Neuron (in vitro differentiated cells): ENCODE results near the gene CHST11.

Source experiments
- H2AFZ ChIP-seq: one replicate; pipeline ENCODE4 v1.6.1; 2013; ENCODE audit warnings: low read depth, mild to moderate bottlenecking, inconsistent platforms, low read length, moderate library complexity
- H3K27me3 ChIP-seq: one replicate; pipeline ENCODE4 v1.6.1; 2013; ENCODE audit warnings: low read length; ENCODE audit not compliant: insufficient read depth
- H3K36me3 ChIP-seq: one replicate; pipeline ENCODE4 v1.6.1; 2013; ENCODE audit warnings: low read length; ENCODE audit not compliant: insufficient read depth
- H3K4me1 ChIP-seq: one replicate; pipeline ENCODE4 v1.6.1; 2013; ENCODE audit warnings: low read length; ENCODE audit not compliant: insufficient read depth
- H3K4me3 ChIP-seq: 2 replicates; pipeline ENCODE4 v1.5.1; 2013; ENCODE audit warnings: mild to moderate bottlenecking, low read length, moderate library complexity
- H3K9me3 ChIP-seq: one replicate; pipeline ENCODE4 v1.6.1; 2013; ENCODE audit warnings: low read length

CHST11 gene

GRCh38 chr12:104664351-104664750 lies 207.6 kb downstream of the CHST11 start:
- no peaks in the 10 kb centered on the region for H3K36me3 ChIP-seq
- no peaks in the 10 kb centered on the region for H3K9me3 ChIP-seq
- H3K4me3 ChIP-seq = no peak overlapping the region
- no peaks in the 10 kb centered on the region for H3K27me3 ChIP-seq
- H3K4me1 ChIP-seq = peaks cover 12% of the 10 kb centered on the region
- no peak overlapping the region for H2AFZ ChIP-seq

DNA sequence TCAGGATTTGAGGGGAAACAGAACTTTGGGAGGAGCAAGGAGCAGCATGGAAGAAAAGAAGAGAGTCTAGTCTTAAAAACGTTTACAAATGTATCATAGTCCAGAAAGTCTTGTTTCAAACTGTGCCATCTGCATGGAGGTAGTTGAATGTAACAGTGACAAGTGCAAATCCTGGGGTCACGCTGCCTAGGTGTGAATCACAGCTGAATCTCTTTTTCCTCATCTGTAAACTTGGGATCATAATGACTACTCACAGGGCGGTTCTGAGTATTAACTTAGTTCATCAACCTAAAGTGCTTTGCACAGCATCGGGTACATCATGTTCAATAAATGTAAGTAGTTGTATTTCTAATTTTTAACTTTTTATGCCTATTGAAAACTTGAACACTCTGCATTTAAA lies 208.5 kb downstream of the CHST11 start:
- H3K4me3 ChIP-seq = no peak overlapping the region
- no peaks in the 10 kb centered on the region for H3K27me3 ChIP-seq
- H3K9me3 ChIP-seq = no peaks in the 10 kb centered on the region
- H2AFZ ChIP-seq = no peak overlapping the region
- H3K4me1 ChIP-seq = peaks cover 20% of the 10 kb centered on the region
- H3K36me3 ChIP-seq = no peaks in the 10 kb centered on the region

GRCh38 chr12:104667139-104667538 lies 210.4 kb downstream of the CHST11 start:
- Histone ChIP-seq H3K4me3 (no peak overlapping the region), H3K27me3 (no peaks in the 10 kb centered on the region), H3K9me3 (no peaks in the 10 kb centered on the region), H3K36me3 (no peaks in the 10 kb centered on the region), H2AFZ (no peak overlapping the region), H3K4me1 (peaks cover 35% of the 10 kb centered on the region)

- H3K36me3 ChIP-seq = no peaks in the 10 kb centered on the region
- H3K9me3 ChIP-seq = no peaks in the 10 kb centered on the region
- H3K4me1 ChIP-seq = peaks cover 35% of the 10 kb centered on the region
- H3K27me3 ChIP-seq = no peaks in the 10 kb centered on the region
- no peak overlapping the region for H2AFZ ChIP-seq
- no peak overlapping the region for H3K4me3 ChIP-seq
Measured at GRCh38 chr12:104668274-104668718, 211.5 kb downstream of the CHST11 start.

GRCh38 chr12:104669089-104669721 lies 212.5 kb downstream of the CHST11 start:
- Histone ChIP-seq H3K36me3 (no peaks in the 10 kb centered on the region), H3K27me3 (no peaks in the 10 kb centered on the region), H3K4me3 (no peak overlapping the region), H3K9me3 (no peaks in the 10 kb centered on the region), H2AFZ (no peak overlapping the region), H3K4me1 (peaks cover 35% of the 10 kb centered on the region)

DNA sequence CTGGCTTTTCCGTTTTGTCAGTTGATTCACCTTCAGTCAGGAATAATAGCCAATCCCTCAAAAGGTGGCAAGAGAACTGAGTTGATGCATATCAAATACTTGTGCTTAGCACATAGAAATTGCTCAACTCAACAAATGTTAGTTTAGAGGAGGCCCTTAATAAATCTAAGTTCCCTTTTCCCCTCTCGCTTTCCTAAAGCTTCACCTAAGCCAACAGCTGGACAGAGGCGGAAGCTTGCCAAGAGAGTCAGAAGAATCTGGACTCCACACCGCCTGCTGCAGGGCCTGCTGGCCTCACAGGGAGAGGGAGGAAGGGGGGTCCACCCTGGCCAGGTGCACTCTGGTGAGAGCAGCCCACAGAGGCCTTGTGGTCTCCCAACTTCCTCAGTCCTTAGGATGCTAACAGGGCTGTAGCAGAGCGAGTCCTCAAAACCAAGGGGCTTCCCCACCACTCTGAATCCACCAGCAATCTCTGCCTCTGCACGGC lies 213.1 kb downstream of the CHST11 start:
- no peak overlapping the region for H3K4me3 ChIP-seq
- H3K36me3 ChIP-seq = no peaks in the 10 kb centered on the region
- H3K9me3 ChIP-seq = no peaks in the 10 kb centered on the region
- no peak overlapping the region for H2AFZ ChIP-seq
- H3K4me1 ChIP-seq = peaks cover 35% of the 10 kb centered on the region
- H3K27me3 ChIP-seq = no peaks in the 10 kb centered on the region

- H3K4me3 ChIP-seq = no peak overlapping the region
- H2AFZ ChIP-seq = no peak overlapping the region
- H3K9me3 ChIP-seq = no peaks in the 10 kb centered on the region
- no peaks in the 10 kb centered on the region for H3K27me3 ChIP-seq
- no peaks in the 10 kb centered on the region for H3K36me3 ChIP-seq
- peaks cover 35% of the 10 kb centered on the region for H3K4me1 ChIP-seq
Measured at GRCh38 chr12:104670439-104671408, 214.0 kb downstream of the CHST11 start.

- no peaks in the 10 kb centered on the region for H3K27me3 ChIP-seq
Measured at GRCh38 chr12:104671409-104672095, 214.8 kb downstream of the CHST11 start.

GRCh38 chr12:104672096-104672445 lies 215.3 kb downstream of the CHST11 start:
- no peak overlapping the region for H3K4me3 ChIP-seq
- H3K4me1 ChIP-seq = peaks cover 35% of the 10 kb centered on the region
- H2AFZ ChIP-seq = no peak overlapping the region
- no peaks in the 10 kb centered on the region for H3K9me3 ChIP-seq
- no peaks in the 10 kb centered on the region for H3K27me3 ChIP-seq
- no peaks in the 10 kb centered on the region for H3K36me3 ChIP-seq

More at GRCh38 chr12:104671409-104672095, 214.8 kb downstream of the CHST11 start:
- Histone ChIP-seq H3K9me3 (no peaks in the 10 kb centered on the region), H3K4me1 (peaks cover 35% of the 10 kb centered on the region), H2AFZ (no peak overlapping the region), H3K36me3 (no peaks in the 10 kb centered on the region), H3K4me3 (no peak overlapping the region)

DNA sequence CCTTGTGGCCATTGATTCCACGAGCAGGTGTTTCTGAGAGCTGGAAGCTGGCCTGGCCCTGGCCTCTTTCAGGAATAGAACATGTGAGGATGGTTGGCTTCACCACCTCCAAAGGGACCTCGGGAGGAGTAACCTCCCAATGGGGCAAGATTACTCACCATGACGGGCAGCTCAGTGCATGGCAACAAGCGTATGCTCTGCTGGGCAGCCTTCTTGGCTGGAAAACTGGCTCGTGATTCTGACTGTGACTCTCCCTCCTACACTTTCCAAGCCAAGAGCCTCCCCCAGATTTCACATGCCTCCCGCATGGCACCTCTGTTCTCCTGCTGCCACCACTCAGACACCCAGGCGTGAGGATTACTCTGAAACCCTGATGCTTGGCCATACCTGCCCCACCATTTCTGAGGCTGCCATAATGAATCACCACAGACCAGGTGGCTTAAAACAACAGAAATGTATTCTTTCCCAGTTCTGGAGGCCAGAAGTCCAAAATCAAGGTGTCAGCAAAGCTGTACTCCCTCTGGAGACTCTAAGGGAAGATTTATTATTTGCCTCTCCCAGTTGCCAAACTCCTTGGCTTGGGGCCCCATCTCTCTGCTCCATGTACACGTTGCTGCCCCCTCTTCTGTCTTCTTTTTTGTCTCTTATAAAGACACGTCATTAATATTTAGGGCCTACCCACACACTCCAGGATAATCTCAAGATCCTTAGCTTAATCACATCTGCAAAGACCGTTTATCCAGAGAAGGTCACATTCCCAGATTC lies 215.9 kb downstream of the CHST11 start:
- no peak overlapping the region for H3K4me3 ChIP-seq
- H3K9me3 ChIP-seq = no peaks in the 10 kb centered on the region
- H3K27me3 ChIP-seq = no peaks in the 10 kb centered on the region
- H3K4me1 ChIP-seq = peaks cover 37% of the 10 kb centered on the region
- no peaks in the 10 kb centered on the region for H3K36me3 ChIP-seq
- no peak overlapping the region for H2AFZ ChIP-seq

DNA sequence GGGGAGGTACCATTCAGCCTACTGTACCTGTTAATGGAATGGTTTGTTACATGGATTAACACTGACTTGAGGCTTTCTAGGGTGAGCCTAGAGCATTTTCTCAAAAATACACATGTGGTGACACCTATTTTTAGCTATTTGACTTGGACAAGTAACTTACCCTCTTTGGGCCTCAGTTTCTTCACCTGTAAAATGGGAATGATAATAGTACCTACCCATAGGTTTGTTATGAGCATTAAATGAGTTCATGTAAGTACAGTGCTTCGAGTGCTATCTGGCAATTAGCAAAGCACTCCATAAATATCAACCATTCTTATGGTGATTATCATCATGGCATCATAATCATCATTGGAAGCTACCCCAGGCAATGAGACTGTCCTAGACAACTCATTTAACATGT lies 216.5 kb downstream of the CHST11 start:
- Histone ChIP-seq H3K9me3 (no peaks in the 10 kb centered on the region), H2AFZ (no peak overlapping the region), H3K36me3 (no peaks in the 10 kb centered on the region), H3K27me3 (no peaks in the 10 kb centered on the region), H3K4me3 (no peak overlapping the region), H3K4me1 (peaks cover 35% of the 10 kb centered on the region)

- Histone ChIP-seq H3K4me1 (peaks cover 30% of the 10 kb centered on the region), H3K4me3 (no peak overlapping the region), H3K27me3 (no peaks in the 10 kb centered on the region)
Measured at GRCh38 chr12:104673696-104674482, 217.1 kb downstream of the CHST11 start.

More at GRCh38 chr12:104673696-104674482, 217.1 kb downstream of the CHST11 start:
- Histone ChIP-seq H2AFZ (no peak overlapping the region), H3K36me3 (no peaks in the 10 kb centered on the region), H3K9me3 (no peaks in the 10 kb centered on the region)
